ES-I3 (cell line): ENCODE data around the gene PDE6A.

ENCODE experiments used
- H3K36me3 ChIP-seq: 2 replicates; pipeline ENCODE4 v1.6.1; 2013; ENCODE audit warnings: mild to moderate bottlenecking, low read length, control low read depth, moderate library complexity; ENCODE audit not compliant: insufficient read depth
- H3K4me1 ChIP-seq: 2 replicates; pipeline ENCODE4 v1.6.1; 2013; ENCODE audit warnings: mild to moderate bottlenecking, control low read depth, low read length; ENCODE audit not compliant: insufficient read depth
- H3K9ac ChIP-seq: 2 replicates; pipeline ENCODE4 v1.6.1; 2013; ENCODE audit warnings: low read depth, mild to moderate bottlenecking, low read length, moderate library complexity
- H3K9me3 ChIP-seq: 2 replicates; pipeline ENCODE4 v1.6.1; 2013; ENCODE audit warnings: mild to moderate bottlenecking, low read length, moderate library complexity; ENCODE audit not compliant: control insufficient read depth, insufficient read depth

The PDE6A gene

GRCh38 chr5:149904293-149904886, 40.2 kb downstream of the PDE6A start:
- no peaks in the 10 kb centered on the region for H3K4me1 ChIP-seq
- H3K36me3 ChIP-seq: no peaks in the 10 kb centered on the region
- no peaks in the 10 kb centered on the region for H3K9me3 ChIP-seq
- H3K9ac ChIP-seq: no peak overlapping the region

GRCh38 chr5:149903404-149903803, 41.2 kb downstream of the PDE6A start:
- Histone ChIP-seq H3K9ac (no peak overlapping the region), H3K9me3 (no peaks in the 10 kb centered on the region), H3K4me1 (no peaks in the 10 kb centered on the region), H3K36me3 (no peaks in the 10 kb centered on the region)

GRCh38 chr5:149902177-149902576, 42.4 kb downstream of the PDE6A start:
- Histone ChIP-seq H3K9ac (no peak overlapping the region), H3K9me3 (no peaks in the 10 kb centered on the region), H3K36me3 (no peaks in the 10 kb centered on the region), H3K4me1 (no peaks in the 10 kb centered on the region)

- H3K4me1 ChIP-seq: no peaks in the 10 kb centered on the region
- H3K9ac ChIP-seq: no peak overlapping the region
- no peaks in the 10 kb centered on the region for H3K9me3 ChIP-seq
- no peaks in the 10 kb centered on the region for H3K36me3 ChIP-seq
Measured at GRCh38 chr5:149901511-149901910, 43.1 kb downstream of the PDE6A start.

GRCh38 chr5:149900390-149900789, 44.2 kb downstream of the PDE6A start:
- Histone ChIP-seq H3K36me3 (no peaks in the 10 kb centered on the region), H3K9me3 (no peaks in the 10 kb centered on the region), H3K9ac (no peak overlapping the region), H3K4me1 (no peaks in the 10 kb centered on the region)

- Histone ChIP-seq H3K9me3 (no peaks in the 10 kb centered on the region), H3K9ac (no peak overlapping the region), H3K36me3 (no peaks in the 10 kb centered on the region), H3K4me1 (no peaks in the 10 kb centered on the region)
Measured at GRCh38 chr5:149898811-149899210, 45.8 kb downstream of the PDE6A start.

- H3K36me3 ChIP-seq: no peaks in the 10 kb centered on the region
Measured at GRCh38 chr5:149895416-149896345, 48.9 kb downstream of the PDE6A start.

GRCh38 chr5:149894237-149894636, 50.4 kb downstream of the PDE6A start:
- no peaks in the 10 kb centered on the region for H3K36me3 ChIP-seq
- no peaks in the 10 kb centered on the region for H3K9me3 ChIP-seq
- H3K9ac ChIP-seq: no peak overlapping the region
- no peaks in the 10 kb centered on the region for H3K4me1 ChIP-seq

More at GRCh38 chr5:149895416-149896345, 48.9 kb downstream of the PDE6A start:
- no peak overlapping the region for H3K9ac ChIP-seq
- no peaks in the 10 kb centered on the region for H3K4me1 ChIP-seq
- H3K9me3 ChIP-seq: no peaks in the 10 kb centered on the region

- H3K4me1 ChIP-seq: no peaks in the 10 kb centered on the region
- no peaks in the 10 kb centered on the region for H3K9me3 ChIP-seq
- H3K36me3 ChIP-seq: no peaks in the 10 kb centered on the region
- H3K9ac ChIP-seq: no peak overlapping the region
Measured at GRCh38 chr5:149893403-149893931, 51.1 kb downstream of the PDE6A start.

GRCh38 chr5:149892594-149892993, 52.0 kb downstream of the PDE6A start:
- Histone ChIP-seq H3K9me3 (no peaks in the 10 kb centered on the region), H3K36me3 (no peaks in the 10 kb centered on the region), H3K4me1 (no peaks in the 10 kb centered on the region), H3K9ac (no peak overlapping the region)

GRCh38 chr5:149888280-149888679, 56.3 kb downstream of the PDE6A start:
- H3K9ac ChIP-seq: no peak overlapping the region
- H3K4me1 ChIP-seq: no peaks in the 10 kb centered on the region
- H3K36me3 ChIP-seq: no peaks in the 10 kb centered on the region
- no peaks in the 10 kb centered on the region for H3K9me3 ChIP-seq

- Histone ChIP-seq H3K9ac (no peak overlapping the region), H3K36me3 (no peaks in the 10 kb centered on the region), H3K4me1 (no peaks in the 10 kb centered on the region), H3K9me3 (no peaks in the 10 kb centered on the region)
Measured at GRCh38 chr5:149887622-149888183, 56.9 kb downstream of the PDE6A start.

- Histone ChIP-seq H3K9ac (no peak overlapping the region), H3K4me1 (no peaks in the 10 kb centered on the region), H3K9me3 (no peaks in the 10 kb centered on the region), H3K36me3 (no peaks in the 10 kb centered on the region)
Measured at GRCh38 chr5:149886692-149887470, 57.7 kb downstream of the PDE6A start.

GRCh38 chr5:149886060-149886459, 58.5 kb downstream of the PDE6A start:
- no peaks in the 10 kb centered on the region for H3K9me3 ChIP-seq
- no peaks in the 10 kb centered on the region for H3K4me1 ChIP-seq
- no peaks in the 10 kb centered on the region for H3K36me3 ChIP-seq
- no peak overlapping the region for H3K9ac ChIP-seq
